Left lung (tissue), 10 donors: ENCODE results near the gene TSEN34. TPM values are rescaled to one million over a fixed set of nuclear protein-coding genes. Genes with fewer than 3 reads are reported as not detected.

Experiments used
- ATAC-seq: fragments of 200-7000 bp; cut with Tn5 transposase; one replicate; pipeline ENCODE4 v1.9.1; 2020; ENCODE audit warnings: moderate library complexity
- DNase-seq, 4 donors: peaks; one replicate each; pipeline ENCODE4 v3.0.0-alpha.2; 2013 to 2020
- H3K27ac ChIP-seq, 2 donors: fragments of 200-600 bp; sonication (generic) in 1 of 2; one replicate each; pipeline versions ENCODE4 v1.5.0 to v1.8.0; 2020 to 2021
- H3K27me3 ChIP-seq, 2 donors: fragments of 200-600 bp; sonication (generic) in 1 of 2; one replicate each; pipeline versions ENCODE4 v1.5.0 to v1.8.0; 2020 to 2021
- H3K36me3 ChIP-seq, 2 donors: fragments of 200-600 bp; sonication (generic) in 1 of 2; one replicate each; pipeline versions ENCODE4 v1.5.0 to v1.8.0; 2020 to 2021
- H3K4me1 ChIP-seq, 2 donors: fragments of 200-600 bp; one replicate each; pipeline ENCODE4 v1.8.0; 2021
- H3K4me3 ChIP-seq, 2 donors: fragments of 200-600 bp; sonication (generic) in 1 of 2; one replicate each; pipeline versions ENCODE4 v1.5.0 to v1.8.0; 2020 to 2021; ENCODE audit warnings: mild to moderate bottlenecking in 1 of 2
- H3K9me3 ChIP-seq, 2 donors: fragments of 200-600 bp; sonication (generic) in 1 of 2; one replicate each; pipeline versions ENCODE4 v1.5.0 to v1.8.0; 2020 to 2021
- intact Hi-C, 2 donors: fragments of 100-400 bp; cut with DNase I; formaldehyde crosslinking; loops; one replicate each; pipeline versions ENCODE4 v1.11.2 to v1.14.2; 2022
- polyA plus RNA-seq, 6 donors: library from polyadenylated mRNA; unstranded; fragments of 120-200 nt; gene quantifications; one replicate each; pipeline ENCODE4 v1.2.1, GENCODE V29; 2013; ENCODE audit not compliant: insufficient read length in 6 of 6
- total RNA-seq, 2 donors: library from RNA; stranded (reverse); fragmentation: NEBNext Ultra II Directional; extraction: Animal tissue kit (Norgen Biotek cat#: 25700); gene quantifications; one replicate each; pipeline ENCODE4 v1.2.1, GENCODE V29; 2021
- TF ChIP-seq, protein P1 (sequence below), 2 donors: fragments of 200-600 bp; sonication (generic) in 1 of 2; IDR thresholded peaks; one replicate each; pipeline versions ENCODE4 v1.5.0 to v1.8.0; 2021; ENCODE audit warnings: antibody characterized with exemption in 2 of 2
- donor health status: DM: no; HTN: yes; CAD: no.
- donor health status: DM: no; HTN: no; CAD: no.

The TSEN34 gene
- total and polyA plus RNA-seq, 8 donors, result 32.2 to 60.6 (median 42.0) TPM

DNA sequence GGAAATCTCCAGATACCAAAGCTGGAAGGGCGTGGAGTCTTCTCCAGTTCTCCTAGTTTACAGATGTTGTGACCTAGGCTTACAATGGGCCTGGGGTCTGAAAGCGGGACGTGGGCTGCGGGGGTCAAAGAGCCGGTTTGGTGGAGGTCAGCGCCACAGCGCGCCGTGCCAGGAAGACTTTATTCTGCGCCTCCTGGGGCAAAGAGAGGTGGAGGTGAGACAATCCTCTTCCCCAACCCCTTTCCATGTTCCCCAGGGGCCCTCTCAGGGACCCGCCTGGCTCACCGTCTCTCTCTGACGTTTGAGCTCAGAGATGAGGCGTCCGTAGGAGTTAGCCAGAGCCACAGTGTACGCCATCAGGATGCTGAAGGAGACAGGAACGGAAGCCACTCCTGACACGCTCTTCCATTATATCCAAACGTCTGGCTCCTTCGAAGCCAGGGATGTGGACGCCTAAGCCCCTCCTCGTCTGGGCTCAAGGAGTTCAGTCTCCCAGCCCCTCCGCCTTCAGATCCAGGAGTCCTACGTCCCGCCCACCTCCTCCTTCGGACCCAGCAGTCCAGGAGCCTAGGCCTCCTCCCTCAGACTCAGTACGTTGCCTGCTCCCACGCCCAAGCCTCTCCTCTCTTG lies 30.8 kb upstream of the TSEN34 start:
- ATAC-seq, result no peak
- Histone ChIP-seq H3K36me3 (peaks cover 0 to 29% of the 10 kb centered on the region in 2 donors), H3K9me3 (no peaks in the 10 kb centered on the region), H3K4me1 (peaks cover 31 to 71% of the 10 kb centered on the region in 2 donors), H3K27ac (peak overlapping the region; percentile 73 to 94), H3K27me3 (peaks cover 0 to 9% of the 10 kb centered on the region in 2 donors), H3K4me3 (peak overlapping the region; percentile 38 to 61)
- peak in 1 of 4 donors; percentile 36 for DNase-seq
- intact Hi-C loops, result no loop called here
- TF ChIP-seq, protein P1, sequence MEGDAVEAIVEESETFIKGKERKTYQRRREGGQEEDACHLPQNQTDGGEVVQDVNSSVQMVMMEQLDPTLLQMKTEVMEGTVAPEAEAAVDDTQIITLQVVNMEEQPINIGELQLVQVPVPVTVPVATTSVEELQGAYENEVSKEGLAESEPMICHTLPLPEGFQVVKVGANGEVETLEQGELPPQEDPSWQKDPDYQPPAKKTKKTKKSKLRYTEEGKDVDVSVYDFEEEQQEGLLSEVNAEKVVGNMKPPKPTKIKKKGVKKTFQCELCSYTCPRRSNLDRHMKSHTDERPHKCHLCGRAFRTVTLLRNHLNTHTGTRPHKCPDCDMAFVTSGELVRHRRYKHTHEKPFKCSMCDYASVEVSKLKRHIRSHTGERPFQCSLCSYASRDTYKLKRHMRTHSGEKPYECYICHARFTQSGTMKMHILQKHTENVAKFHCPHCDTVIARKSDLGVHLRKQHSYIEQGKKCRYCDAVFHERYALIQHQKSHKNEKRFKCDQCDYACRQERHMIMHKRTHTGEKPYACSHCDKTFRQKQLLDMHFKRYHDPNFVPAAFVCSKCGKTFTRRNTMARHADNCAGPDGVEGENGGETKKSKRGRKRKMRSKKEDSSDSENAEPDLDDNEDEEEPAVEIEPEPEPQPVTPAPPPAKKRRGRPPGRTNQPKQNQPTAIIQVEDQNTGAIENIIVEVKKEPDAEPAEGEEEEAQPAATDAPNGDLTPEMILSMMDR (IDR thresholded peaks at IDR 0.05), result no peak

DNA sequence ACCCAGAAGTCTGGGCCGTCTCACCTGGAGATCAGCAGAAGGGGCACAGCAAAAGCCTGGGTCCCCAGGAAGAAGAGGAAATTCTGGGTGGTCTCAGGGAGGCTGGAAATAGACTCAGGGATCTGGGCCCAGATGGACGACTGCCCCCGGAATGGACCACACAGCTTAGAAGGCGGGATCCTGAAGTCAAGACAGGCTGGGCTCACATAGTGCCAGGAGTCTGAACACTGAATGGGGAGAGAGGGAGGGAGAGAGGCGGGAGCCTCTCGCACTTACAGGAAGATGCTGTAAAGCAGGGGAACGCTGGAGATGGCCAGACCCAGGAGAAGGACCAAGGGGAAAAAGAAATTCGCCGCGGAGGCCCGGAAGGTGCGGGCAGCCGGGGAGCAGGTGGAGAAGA lies 30.3 kb upstream of the TSEN34 start:
- peak in 1 of 4 donors; percentile 44 for DNase-seq
- peak overlapping the region in 1 of 2 donors; percentile 61 for H3K4me3 ChIP-seq
- TF ChIP-seq, protein P1 (IDR thresholded peaks at IDR 0.05), result no peak
- H3K27me3 ChIP-seq, result peaks cover 0 to 9% of the 10 kb centered on the region in 2 donors
- peaks cover 0 to 24% of the 10 kb centered on the region in 2 donors for H3K36me3 ChIP-seq
- H3K4me1 ChIP-seq, result peaks cover 31 to 71% of the 10 kb centered on the region in 2 donors
- no peaks in the 10 kb centered on the region for H3K9me3 ChIP-seq
- no peak for ATAC-seq
- intact Hi-C loops, result no loop called here
- no peak overlapping the region for H3K27ac ChIP-seq

DNA sequence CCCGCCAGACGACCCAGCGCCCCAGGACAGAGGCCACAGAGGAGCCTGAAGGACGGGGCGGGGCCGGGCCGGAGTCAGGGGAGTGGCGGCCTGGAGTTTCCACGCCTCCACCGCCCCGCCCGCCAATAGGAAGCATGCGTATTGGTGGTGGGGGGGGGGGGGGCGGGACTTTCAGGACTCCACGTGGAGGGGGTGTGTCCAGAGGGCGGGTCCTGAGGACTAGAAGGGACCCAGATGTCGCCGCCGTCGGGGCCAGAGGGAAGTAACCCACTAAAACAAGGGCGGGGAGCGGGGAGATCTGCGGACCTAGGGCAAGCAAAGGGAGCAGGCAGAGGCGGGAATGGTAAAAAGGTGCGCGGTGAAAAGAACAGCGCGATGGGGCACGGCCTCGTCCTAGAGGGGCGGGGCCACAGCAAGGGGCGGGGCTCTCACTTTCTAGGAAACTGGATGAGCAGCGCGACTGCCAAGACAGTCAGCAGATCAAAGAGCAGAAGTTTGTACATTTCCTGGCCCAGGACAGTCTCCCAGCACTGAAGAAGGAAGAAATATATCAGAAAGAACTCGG lies 28.8 kb upstream of the TSEN34 start:
- Histone ChIP-seq H3K9me3 (no peaks in the 10 kb centered on the region), H3K27ac (peak overlapping the region; percentile 4 to 83), H3K4me1 (peaks cover 31 to 69% of the 10 kb centered on the region in 2 donors), H3K36me3 (peaks cover 0 to 9% of the 10 kb centered on the region in 2 donors), H3K4me3 (peak overlapping the region; percentile 25 to 50), H3K27me3 (peaks cover 0 to 9% of the 10 kb centered on the region in 2 donors)
- ATAC-seq (peak; percentile 61), DNase-seq (peak in 3 of 4 donors; percentile 82 to 95 (median 89))
- intact Hi-C loops, result no loop called here
- TF ChIP-seq, protein P1 (IDR thresholded peaks at IDR 0.05), result no peak

DNA sequence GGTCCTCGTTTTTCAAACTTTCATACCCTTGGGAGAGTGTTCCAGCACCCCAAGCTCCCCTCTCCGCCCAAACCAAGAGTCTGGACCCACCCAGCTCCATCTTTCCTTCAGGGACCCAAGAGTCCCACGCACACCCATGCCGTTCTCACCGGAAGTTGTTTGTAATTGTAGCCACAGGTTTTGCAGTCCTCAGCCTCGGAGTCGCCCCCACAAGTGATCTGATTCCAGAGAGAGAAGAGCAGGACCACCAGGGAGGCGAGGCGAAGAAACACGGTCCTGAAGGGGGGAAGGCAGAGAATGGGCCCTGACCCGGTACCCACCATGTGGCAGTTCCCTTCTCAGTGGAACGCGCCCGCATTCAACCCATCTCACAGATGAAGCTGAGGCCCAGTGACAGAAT lies 28.2 kb upstream of the TSEN34 start:
- Histone ChIP-seq H3K4me1 (peaks cover 30 to 66% of the 10 kb centered on the region in 2 donors), H3K4me3 (peak overlapping the region; percentile 25 to 50), H3K9me3 (no peaks in the 10 kb centered on the region), H3K27me3 (peaks cover 0 to 9% of the 10 kb centered on the region in 2 donors), H3K27ac (peak overlapping the region; percentile 4 to 83), H3K36me3 (peaks cover 0 to 4% of the 10 kb centered on the region in 2 donors)
- ATAC-seq, result no peak
- TF ChIP-seq, protein P1 (IDR thresholded peaks at IDR 0.05), result no peak
- DNase-seq, result no peak
- intact Hi-C loops, result no loop called here

DNA sequence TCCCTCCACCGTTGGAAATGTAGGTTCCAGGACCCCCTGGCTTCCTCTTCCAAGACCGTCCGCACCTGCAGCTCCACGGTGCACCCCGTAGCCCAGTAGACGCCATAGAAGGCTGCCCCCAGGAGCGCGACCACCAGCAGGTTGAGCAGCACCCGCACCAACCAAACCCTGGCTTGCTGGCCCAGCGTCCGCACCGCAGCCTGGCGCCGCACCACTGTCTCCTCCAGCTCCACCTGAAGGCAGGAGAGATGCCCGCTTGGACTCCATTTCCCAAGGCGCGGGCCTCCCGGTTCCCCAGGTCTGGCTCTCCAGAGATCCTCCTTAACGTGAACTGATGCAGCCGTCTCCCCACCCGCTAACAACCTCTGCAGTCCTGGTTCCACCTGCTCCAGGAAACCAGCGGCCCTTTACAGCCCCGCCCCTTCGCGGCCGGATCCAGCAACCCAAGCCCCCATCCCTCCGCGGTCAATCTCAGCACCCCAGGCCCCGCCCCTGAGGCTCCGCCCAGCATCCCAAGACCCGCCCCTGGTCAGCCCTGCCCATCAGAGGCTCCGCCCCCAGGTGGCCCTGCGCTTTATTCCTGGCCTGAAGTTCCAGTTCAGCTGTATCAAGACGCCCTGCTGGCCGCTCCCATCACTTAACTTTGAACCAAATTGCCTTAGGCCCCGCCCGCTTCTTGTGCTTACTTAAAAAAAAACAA lies 26.6 kb upstream of the TSEN34 start:
- peak; percentile 57 for ATAC-seq
- Histone ChIP-seq H3K36me3 (no peaks in the 10 kb centered on the region), H3K4me3 (peak overlapping the region in 1 of 2 donors; percentile 13), H3K27ac (no peak overlapping the region), H3K4me1 (peaks cover 21 to 59% of the 10 kb centered on the region in 2 donors), H3K27me3 (peaks cover 0 to 9% of the 10 kb centered on the region in 2 donors), H3K9me3 (no peaks in the 10 kb centered on the region)
- TF ChIP-seq, protein P1 (IDR thresholded peaks at IDR 0.05), result no peak
- peak in 3 of 4 donors; percentile 46 to 96 (median 88) for DNase-seq
- intact Hi-C loops, result no loop called here
